Smooth muscle cell (in vitro differentiated cells): Measurements from ENCODE around the gene RTBDN. TPM values are rescaled to one million over a fixed set of nuclear protein-coding genes. Genes with fewer than 3 reads are reported as not detected.

Experiments used
- DNase-seq: peaks from one replicate; lab custom pipeline; 2025; ENCODE audit not compliant: unreplicated experiment; lab: John Stamatoyannopoulos, UW
- H2AFZ ChIP-seq: fragments of 200-600 bp; sonication (generic); 2 replicates; pipeline ENCODE4 v1.6.0; 2016; ENCODE audit warnings: antibody characterized with exemption, low read depth, mild to moderate bottlenecking
- H3F3A ChIP-seq: fragments of 200-600 bp; sonication (generic); 2 replicates; pipeline ENCODE4 v1.6.0; 2017; ENCODE audit warnings: antibody characterized with exemption, low read depth
- H3K27ac ChIP-seq: fragments of 200-600 bp; sonication (generic); 2 replicates; pipeline ENCODE4 v1.5.1; 2016; ENCODE audit warnings: low read depth, mild to moderate bottlenecking
- H3K27me3 ChIP-seq: fragments of 200-600 bp; sonication (generic); 2 replicates; pipeline ENCODE4 v1.6.1; 2016; ENCODE audit warnings: low read depth, mild to moderate bottlenecking
- H3K36me3 ChIP-seq: fragments of 200-600 bp; sonication (generic); 2 replicates; pipeline ENCODE4 v1.5.1; 2016; ENCODE audit warnings: low read depth
- H3K4me1 ChIP-seq: fragments of 200-600 bp; sonication (generic); 2 replicates; pipeline ENCODE4 v1.5.1; 2016; ENCODE audit warnings: low read depth
- H3K4me2 ChIP-seq: fragments of 200-600 bp; sonication (generic); 2 replicates; pipeline ENCODE4 v1.6.0; 2016; ENCODE audit warnings: mild to moderate bottlenecking
- H3K4me3 ChIP-seq: fragments of 200-600 bp; sonication (generic); 2 replicates; pipeline ENCODE4 v1.5.1; 2016; ENCODE audit warnings: mild to moderate bottlenecking
- H3K79me2 ChIP-seq: fragments of 200-600 bp; sonication (generic); 2 replicates; pipeline ENCODE4 v1.6.0; 2016; ENCODE audit warnings: low read depth, mild to moderate bottlenecking
- H3K9ac ChIP-seq: fragments of 200-600 bp; sonication (generic); 2 replicates; pipeline ENCODE4 v1.6.0; 2016; ENCODE audit warnings: low read depth
- H3K9me3 ChIP-seq: fragments of 200-600 bp; sonication (generic); replicated peaks from 2 replicates; pipeline ENCODE4 v1.5.1; 2016; ENCODE audit warnings: low read depth
- H4K20me1 ChIP-seq: fragments of 200-600 bp; sonication (generic); 2 replicates; pipeline ENCODE4 v1.6.0; 2016; ENCODE audit warnings: low read depth
- WGBS: methylation state at CpG from one replicate; pipeline ENCODE4 v1.1.7; 2016; ENCODE audit warnings: low lambda C conversion rate; 5-methylcytosine and 5-hydroxymethylcytosine counted together
- polyA plus RNA-seq: library from polyadenylated mRNA; unstranded; fragments of >200 nt; fragmentation: Nextera tagmentation; extraction: Ambion mirVana; gene quantifications from 2 replicates; pipeline ENCODE4 v1.2.1, GENCODE V29; 2016
- total RNA-seq: library from RNA; depleted of rRNA; stranded (reverse); fragments of >200 nt; gene quantifications from 2 replicates; pipeline ENCODE4 v1.2.3, GENCODE V29; 2014
- TF ChIP-seq, protein P1 (sequence below): fragments of 200-600 bp; sonication (generic); IDR thresholded peaks from 2 replicates; pipeline ENCODE4 v1.5.1; 2017; ENCODE audit warnings: borderline replicate concordance, mild to moderate bottlenecking, antibody characterized with exemption; ENCODE audit not compliant: insufficient read depth, poor library complexity, severe bottlenecking

The RTBDN gene
- total and polyA plus RNA-seq, 2 experiments from 2014 or later = 1.7 TPM; not detected in 1

DNA sequence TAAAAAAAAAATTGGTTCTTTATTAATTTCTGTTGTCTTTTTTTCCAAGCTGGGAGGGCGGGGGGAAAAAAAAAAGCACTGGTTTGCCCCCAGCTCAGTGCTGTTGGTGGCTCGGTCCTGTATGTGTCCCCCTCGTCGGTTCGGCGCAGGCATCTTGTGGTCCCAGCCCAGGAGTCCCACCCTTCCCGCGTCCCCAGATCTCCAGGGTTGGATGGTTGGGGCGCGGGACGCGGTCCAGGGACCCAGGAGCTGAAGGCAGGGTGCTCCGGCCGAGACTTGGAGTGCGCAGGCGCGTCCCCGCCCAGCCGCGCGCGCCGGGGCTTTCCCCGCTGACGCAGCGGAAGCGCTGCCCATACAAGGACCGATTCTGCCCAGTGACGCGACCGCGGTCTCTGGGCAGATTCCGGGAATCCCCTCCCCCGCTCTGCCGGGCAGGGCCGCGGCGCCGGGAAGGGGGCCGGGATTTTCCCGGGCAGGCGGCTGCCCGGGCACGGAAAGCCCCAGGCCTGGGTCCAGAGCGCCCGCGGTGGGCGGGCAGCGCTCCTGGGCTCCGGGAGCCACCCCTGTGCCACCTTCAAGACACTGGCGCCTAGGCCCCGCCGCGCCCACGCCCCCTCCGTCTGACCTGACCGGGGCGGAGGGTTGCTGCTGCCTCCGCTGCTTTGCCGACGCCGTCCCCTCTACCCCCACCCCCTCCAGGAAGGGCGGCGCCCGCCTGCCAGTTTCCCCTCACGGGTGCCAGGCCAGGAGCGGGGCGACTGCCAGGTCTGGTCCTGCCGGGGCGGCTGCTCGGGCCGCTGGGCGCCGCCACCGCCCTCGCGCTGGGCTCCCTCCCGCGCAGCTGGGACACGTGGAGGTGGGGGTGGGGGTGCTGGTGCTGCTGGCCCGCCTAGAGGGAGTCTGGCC is 40.8 kb downstream of the RTBDN start:
- no peaks in the 10 kb centered on the region for H3K9me3 ChIP-seq
- peak overlapping the region; percentile 98 for H3K4me3 ChIP-seq
- peaks cover 15% of the 10 kb centered on the region for H3K4me1 ChIP-seq
- peak overlapping the region; percentile 93 for H3K4me2 ChIP-seq
- TF ChIP-seq, protein P1, sequence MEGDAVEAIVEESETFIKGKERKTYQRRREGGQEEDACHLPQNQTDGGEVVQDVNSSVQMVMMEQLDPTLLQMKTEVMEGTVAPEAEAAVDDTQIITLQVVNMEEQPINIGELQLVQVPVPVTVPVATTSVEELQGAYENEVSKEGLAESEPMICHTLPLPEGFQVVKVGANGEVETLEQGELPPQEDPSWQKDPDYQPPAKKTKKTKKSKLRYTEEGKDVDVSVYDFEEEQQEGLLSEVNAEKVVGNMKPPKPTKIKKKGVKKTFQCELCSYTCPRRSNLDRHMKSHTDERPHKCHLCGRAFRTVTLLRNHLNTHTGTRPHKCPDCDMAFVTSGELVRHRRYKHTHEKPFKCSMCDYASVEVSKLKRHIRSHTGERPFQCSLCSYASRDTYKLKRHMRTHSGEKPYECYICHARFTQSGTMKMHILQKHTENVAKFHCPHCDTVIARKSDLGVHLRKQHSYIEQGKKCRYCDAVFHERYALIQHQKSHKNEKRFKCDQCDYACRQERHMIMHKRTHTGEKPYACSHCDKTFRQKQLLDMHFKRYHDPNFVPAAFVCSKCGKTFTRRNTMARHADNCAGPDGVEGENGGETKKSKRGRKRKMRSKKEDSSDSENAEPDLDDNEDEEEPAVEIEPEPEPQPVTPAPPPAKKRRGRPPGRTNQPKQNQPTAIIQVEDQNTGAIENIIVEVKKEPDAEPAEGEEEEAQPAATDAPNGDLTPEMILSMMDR = no peak
- peak overlapping the region; percentile 96 for H3K27ac ChIP-seq
- H4K20me1 ChIP-seq = peaks cover 24% of the 10 kb centered on the region
- H3K36me3 ChIP-seq = no peaks in the 10 kb centered on the region
- peaks cover 20% of the 10 kb centered on the region for H3K79me2 ChIP-seq
- peak overlapping the region; percentile 99 for H3K9ac ChIP-seq
- H2AFZ ChIP-seq = no peak overlapping the region
- DNase-seq = peak; percentile 89
- whole genome bisulfite sequencing = under 1% methylated on average over 76 of the region's 81 CpGs
- H3K27me3 ChIP-seq = no peaks in the 10 kb centered on the region
- peaks cover 34% of the 10 kb centered on the region for H3F3A ChIP-seq

GRCh38 chr19:12792853-12793289 is 41.5 kb downstream of the RTBDN start:
- Histone ChIP-seq H4K20me1 (peaks cover 24% of the 10 kb centered on the region), H3K36me3 (no peaks in the 10 kb centered on the region), H3K4me3 (peak overlapping the region; percentile 98), H2AFZ (no peak overlapping the region), H3F3A (peaks cover 41% of the 10 kb centered on the region), H3K27ac (peak overlapping the region; percentile 96), H3K27me3 (no peaks in the 10 kb centered on the region), H3K9me3 (no peaks in the 10 kb centered on the region), H3K4me2 (peak overlapping the region; percentile 93), H3K9ac (peak overlapping the region; percentile 99), H3K79me2 (peaks cover 20% of the 10 kb centered on the region), H3K4me1 (peaks cover 22% of the 10 kb centered on the region)
- no peak for DNase-seq
- TF ChIP-seq, protein P1 = no peak
- WGBS = under 1% methylated on average over 22 of the region's 22 CpGs

GRCh38 chr19:12792051-12792852 is 42.1 kb downstream of the RTBDN start:
- H3K27me3 ChIP-seq = no peaks in the 10 kb centered on the region
- peak overlapping the region; percentile 99 for H3K9ac ChIP-seq
- peaks cover 20% of the 10 kb centered on the region for H3K79me2 ChIP-seq
- no peaks in the 10 kb centered on the region for H3K9me3 ChIP-seq
- peak overlapping the region; percentile 98 for H3K4me3 ChIP-seq
- H3K36me3 ChIP-seq = no peaks in the 10 kb centered on the region
- TF ChIP-seq, protein P1 = no peak
- H3K4me1 ChIP-seq = peaks cover 25% of the 10 kb centered on the region
- peaks cover 40% of the 10 kb centered on the region for H3F3A ChIP-seq
- peak overlapping the region; percentile 93 for H3K4me2 ChIP-seq
- no peak for DNase-seq
- H2AFZ ChIP-seq = no peak overlapping the region
- H3K27ac ChIP-seq = peak overlapping the region; percentile 96
- H4K20me1 ChIP-seq = peaks cover 24% of the 10 kb centered on the region
- under 1% methylated on average over 56 of the region's 84 CpGs for WGBS
